Epithelial cell of esophagus (primary cell): ENCODE results near the gene PIP5K1B.

Source experiments
- DNase-seq: peaks from one replicate; pipeline ENCODE4 v3.0.0; 2010; ENCODE audit warnings: low read depth
- H3K4me3 ChIP-seq: 2 replicates; pipeline ENCODE4 v1.5.1; 2011; ENCODE audit warnings: mild to moderate bottlenecking, low read length, control low read depth
- TF ChIP-seq, protein P1 (sequence below): IDR thresholded peaks from 2 replicates; pipeline ENCODE4 v1.5.1; 2011; ENCODE audit warnings: low read depth, mild to moderate bottlenecking, low read length, control low read depth, inconsistent platforms; ENCODE audit not compliant: insufficient read depth; ENCODE audit errors: missing control alignments

Gene PIP5K1B

DNA sequence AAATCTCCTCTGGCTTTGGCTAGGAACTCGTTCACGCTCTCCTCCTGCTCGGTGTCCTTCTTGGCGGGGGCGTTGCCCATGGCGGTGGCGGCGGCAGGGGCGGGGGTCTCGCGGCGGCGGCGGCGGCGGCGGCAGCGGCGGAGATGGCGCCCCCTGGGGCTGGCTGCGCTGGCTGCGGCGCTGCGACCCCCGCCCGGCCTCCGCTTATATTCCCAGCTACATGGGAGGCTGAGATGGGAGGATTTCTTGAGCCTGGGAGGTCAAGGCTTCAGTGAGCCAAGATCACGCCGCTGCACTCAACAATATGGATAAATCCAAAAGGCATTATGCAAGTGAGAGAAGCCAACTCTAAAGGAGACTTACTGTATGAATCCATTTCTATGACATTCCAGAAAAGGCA is 309.0 kb downstream of the PIP5K1B start, which contains the start of gene PRKACG:
Gene PRKACG (minus strand): TSS at position 101 of the 400 bp plus-strand sequence. CDS start 21 bp downstream, at position 80.
- H3K4me3 ChIP-seq, result no peak within 1 kb of the TSS
- TF ChIP-seq, protein P1, sequence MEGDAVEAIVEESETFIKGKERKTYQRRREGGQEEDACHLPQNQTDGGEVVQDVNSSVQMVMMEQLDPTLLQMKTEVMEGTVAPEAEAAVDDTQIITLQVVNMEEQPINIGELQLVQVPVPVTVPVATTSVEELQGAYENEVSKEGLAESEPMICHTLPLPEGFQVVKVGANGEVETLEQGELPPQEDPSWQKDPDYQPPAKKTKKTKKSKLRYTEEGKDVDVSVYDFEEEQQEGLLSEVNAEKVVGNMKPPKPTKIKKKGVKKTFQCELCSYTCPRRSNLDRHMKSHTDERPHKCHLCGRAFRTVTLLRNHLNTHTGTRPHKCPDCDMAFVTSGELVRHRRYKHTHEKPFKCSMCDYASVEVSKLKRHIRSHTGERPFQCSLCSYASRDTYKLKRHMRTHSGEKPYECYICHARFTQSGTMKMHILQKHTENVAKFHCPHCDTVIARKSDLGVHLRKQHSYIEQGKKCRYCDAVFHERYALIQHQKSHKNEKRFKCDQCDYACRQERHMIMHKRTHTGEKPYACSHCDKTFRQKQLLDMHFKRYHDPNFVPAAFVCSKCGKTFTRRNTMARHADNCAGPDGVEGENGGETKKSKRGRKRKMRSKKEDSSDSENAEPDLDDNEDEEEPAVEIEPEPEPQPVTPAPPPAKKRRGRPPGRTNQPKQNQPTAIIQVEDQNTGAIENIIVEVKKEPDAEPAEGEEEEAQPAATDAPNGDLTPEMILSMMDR, result no peak
- no peak for DNase-seq

DNA sequence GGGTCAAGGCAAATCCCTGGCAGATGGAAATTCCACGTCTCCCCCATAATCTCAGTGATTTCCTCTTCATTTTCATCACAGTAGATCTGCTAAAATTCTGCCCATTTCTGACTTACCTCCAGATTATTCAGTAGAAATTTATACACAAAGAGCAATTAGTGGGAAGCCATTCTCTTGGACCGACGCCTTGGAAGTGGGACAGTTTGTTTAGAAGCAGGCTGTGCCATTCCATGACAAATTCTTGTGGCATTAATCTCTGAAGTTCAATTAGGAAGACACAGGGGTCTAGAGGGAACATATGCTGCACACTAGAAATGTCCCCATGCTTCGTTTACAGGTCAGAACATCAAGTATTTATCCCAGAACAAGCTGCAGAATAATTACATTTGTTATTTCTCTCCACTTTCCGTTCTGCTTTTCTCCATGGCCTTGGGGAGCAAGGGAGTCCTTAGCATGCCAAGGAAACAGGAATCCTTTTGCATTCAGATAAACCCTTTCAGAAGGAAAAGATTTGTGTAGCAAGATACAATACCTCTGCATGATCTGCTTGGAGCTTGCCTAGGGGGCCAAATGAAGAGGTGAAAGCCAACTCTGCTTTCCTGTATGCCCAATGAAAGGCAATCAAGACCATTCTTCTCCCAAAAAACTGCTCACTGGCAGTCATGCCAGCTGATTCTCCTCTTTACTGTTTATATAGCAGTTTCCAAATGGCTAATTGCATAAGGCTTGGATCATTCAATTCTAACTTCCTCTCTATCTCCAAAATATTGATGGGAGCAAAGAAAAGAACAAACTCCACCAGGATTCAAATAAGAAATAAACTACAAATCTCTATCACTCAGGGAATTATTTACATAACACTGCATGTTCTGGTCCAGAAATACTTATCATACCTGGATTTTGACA is 311.4 kb downstream of the PIP5K1B start:
- TF ChIP-seq, protein P1, result no peak
- no peak for DNase-seq
- no peak overlapping the region for H3K4me3 ChIP-seq

DNA sequence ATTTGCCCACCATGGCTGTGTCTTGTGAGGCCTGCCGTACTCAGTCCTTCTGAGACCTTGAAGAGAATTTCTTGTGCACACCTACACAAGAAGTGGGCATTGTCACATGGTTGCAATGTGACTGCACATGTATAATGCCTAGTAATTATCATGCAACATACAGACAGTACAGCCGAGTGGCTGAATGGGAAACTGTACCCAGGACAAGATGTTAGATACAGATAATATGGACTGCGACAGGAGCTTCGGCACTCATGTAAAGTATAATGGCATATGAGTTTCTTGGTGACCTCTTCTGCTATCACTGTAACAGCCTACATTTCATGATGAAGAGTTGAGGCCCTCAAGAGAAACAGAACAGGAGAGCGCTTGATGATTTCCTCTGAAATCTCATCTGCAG is 313.7 kb downstream of the PIP5K1B start:
- TF ChIP-seq, protein P1, result no peak
- no peak overlapping the region for H3K4me3 ChIP-seq
- DNase-seq, result no peak

DNA sequence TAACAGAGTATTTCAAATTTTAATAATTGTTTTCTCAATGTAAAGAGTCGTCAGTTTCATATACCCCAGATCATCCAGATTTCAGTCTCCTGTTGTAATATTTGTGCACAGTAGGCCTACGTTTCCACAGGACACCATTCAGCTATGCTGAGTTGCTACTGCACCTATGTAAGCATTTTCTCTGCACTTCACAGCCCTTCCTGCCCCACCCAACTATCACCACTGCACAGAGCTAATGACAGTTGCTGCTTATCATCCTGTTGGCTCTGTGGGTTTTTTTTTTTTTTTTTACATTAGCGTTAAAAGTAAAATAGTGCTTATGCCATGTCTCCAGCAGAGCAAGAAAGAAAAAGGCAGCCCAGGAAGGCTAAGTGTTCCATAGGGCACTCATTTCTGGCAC is 314.8 kb downstream of the PIP5K1B start:
- no peak overlapping the region for H3K4me3 ChIP-seq
- TF ChIP-seq, protein P1, result no peak
- DNase-seq, result no peak

DNA sequence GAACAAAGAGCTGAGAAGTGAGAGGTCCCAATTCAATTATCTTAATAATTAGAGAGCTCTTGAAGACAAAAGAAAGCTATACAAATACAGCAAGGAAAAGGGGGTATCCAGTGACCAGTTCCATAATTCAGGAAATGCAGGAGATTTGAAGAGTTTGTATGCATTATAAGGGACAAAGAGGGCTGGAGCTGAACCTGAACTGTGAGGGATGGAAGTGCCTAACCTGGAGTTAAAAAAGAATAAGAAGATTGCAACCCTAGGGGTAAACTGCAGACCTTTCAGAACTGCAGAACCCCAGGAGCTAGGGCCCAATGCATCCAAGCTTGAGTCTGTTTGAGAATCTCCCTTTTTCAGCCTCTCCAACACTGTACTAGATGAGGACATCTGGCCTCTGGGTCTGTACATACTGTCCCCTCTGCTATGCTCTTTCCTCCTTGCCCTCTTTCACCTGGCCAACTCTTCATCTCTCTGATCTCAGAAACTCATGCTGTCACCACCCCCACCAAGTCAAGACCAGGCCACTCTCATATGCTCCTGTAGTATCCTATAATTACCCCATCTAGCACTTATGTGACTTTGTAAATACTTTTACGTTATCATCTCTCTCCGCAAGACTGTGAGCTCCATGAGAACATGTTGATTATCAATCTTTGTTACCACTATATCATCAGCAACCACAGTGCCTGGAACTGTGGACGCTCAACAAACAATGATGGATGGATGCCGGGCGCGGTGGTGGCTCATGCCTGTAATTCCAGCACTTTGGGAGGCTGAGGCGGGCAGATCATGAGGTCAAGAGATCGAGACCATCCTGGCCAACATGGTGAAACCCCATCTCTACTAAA is 315.5 kb downstream of the PIP5K1B start:
- TF ChIP-seq, protein P1, result no peak
- DNase-seq, result no peak
- no peak overlapping the region for H3K4me3 ChIP-seq

DNA sequence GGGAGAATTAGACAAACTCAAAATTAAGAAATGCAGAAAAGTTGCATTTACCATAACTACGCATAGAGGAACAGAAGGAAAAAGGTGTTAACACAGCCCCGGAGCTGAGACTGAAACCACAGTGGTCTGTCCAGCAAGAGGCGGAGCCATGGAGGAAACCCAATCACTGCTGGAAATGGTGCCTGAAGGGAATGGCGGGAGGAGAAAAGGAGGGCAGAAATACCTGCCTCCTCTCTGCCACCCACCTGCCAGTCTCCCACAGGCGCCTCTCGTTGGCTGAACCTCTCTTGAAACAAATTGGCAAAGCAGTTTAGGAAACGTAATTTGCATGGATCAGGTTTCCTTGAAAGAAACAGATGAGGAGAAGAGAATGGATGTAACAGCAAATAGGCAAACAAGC is 318.6 kb downstream of the PIP5K1B start:
- no peak overlapping the region for H3K4me3 ChIP-seq
- TF ChIP-seq, protein P1, result no peak
- DNase-seq, result no peak
